ENCODE data around the gene FADS6.
"Not testable (repeated sequence)": the region's sequence is repeated elsewhere in the genome, so short reads cannot be mapped to it uniquely, and the experiment has no call there.

FADS6 gene

DNA sequence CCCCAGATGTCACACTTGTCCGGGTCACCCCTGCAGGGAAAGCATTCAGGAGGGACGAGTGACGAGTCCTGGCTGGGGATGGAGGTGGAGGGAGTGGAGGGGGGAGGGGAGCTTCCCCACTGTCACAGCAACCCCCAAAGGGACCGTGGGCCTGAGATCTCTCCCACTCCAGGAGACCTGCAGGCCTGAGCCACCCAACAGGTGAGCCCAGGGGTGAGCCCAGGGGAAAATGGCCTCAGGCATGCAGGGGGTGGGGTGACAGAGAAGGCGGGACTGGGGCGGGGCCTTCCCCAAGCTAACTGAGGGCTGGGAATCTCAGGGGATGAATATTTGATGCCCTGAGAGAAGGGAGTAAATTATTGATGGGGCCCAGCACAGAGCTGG, 27.2 kb upstream of the FADS6 start:
- DNase-seq (ENCODE audit: low read depth), result no peak

DNA sequence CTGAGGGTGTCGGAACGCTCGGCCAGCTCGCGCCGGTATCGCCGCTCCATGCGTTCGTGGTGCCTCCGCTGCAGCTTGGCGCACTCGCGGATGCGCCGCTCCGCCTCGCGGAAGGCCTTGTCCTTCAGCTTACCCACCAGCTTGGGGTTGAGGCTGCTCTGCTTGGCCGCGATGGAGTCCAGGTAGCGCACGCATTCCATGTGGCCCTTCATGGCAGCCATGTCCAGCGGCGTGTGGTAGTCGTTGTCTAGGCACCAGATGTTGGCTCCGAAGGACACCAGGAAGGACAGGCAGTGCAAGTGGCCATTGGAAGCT, 26.8 kb upstream of the FADS6 start:
- DNase-seq (ENCODE audit: low read depth), result no peak

DNA sequence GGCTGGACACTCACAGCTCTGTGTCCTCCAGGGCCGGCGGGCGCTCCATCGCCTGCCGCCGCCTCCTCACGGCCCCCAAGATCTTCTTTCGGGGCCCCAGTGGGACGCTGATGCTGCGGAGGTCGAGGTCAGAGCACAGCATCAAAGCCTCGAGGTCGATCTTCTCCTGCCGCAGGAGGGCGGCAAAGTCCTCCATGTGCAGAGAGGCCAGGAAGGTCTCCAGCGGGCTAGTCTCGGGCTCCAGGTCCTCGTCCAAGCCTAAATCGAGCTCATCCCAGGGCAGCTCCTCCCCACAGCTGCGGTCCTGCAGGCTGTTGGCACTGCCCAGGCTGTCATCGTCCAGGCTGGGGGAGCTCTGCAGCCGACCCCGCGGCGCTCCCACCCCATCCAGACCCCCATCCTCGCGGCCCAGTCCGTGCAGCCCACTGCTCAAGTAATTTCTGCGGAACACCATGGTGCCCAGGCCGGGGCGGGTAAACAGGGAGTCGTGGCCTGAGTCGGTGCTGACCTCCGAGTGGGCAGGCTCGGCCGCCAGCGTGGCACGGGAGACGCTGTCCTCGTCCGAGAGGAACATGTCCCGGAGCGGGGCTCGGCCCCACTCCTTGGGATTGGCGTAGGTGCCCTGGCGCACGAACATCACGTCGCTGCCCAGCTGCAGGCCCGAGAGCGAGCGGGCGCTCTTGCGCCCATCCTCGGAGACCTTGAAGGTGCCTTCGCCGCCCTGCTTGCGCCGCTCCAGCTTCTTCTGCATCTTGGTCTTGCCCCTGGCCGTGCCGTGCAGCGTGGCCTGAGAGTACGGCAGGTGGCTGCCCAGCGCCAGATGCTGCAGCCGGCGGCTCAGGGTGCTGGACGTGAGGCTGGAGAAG, 26.2 kb upstream of the FADS6 start:
- peak; percentile 44 for DNase-seq (ENCODE audit: low read depth)

GRCh38 chr17:74918906-74919305, 25.5 kb upstream of the FADS6 start:
- DNase-seq (ENCODE audit: low read depth), result no peak

- DNase-seq (ENCODE audit: low read depth), result no peak
These were observed 24.0 kb upstream of the FADS6 start for GRCh38 chr17:74917430-74917829.

DNA sequence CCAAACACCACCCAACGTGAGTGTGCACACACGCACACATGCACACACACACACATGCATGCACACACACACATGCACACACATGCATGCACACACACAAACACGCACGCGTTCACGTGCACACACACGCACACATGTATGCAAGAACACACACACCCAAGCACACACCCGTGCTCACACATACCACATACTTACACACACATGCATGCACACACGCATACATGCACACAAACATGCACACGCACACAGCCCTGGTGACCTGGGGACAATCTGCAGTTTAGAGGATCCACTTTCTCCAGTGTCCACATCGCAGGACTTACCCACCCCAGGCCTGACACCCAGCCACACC, 23.4 kb upstream of the FADS6 start:
- no peak for DNase-seq (ENCODE audit: low read depth)

- no peak for DNase-seq (ENCODE audit: low read depth)
These were observed 22.9 kb upstream of the FADS6 start for GRCh38 chr17:74916136-74916850.

DNA sequence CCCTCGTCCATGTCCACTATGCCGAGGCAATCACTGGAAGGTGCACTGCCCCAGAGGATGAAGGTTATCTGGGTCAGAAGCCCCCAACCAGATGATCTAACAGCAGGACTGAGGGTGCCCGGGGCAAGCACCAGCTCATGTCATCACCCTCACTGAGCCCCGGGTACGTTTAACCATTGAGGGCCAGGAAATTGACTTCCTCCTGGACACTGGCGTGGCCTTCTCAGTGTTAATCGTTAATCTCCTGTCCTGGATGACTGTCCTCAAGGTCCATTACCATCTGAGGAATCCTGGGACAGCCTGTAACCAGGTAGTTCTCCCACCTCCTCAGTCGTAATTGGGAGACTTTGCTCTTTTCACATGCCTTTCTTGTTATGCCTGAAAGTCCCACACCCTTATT, 18.0 kb upstream of the FADS6 start:
- DNase-seq (ENCODE audit: low read depth), result not testable (repeated sequence)

DNA sequence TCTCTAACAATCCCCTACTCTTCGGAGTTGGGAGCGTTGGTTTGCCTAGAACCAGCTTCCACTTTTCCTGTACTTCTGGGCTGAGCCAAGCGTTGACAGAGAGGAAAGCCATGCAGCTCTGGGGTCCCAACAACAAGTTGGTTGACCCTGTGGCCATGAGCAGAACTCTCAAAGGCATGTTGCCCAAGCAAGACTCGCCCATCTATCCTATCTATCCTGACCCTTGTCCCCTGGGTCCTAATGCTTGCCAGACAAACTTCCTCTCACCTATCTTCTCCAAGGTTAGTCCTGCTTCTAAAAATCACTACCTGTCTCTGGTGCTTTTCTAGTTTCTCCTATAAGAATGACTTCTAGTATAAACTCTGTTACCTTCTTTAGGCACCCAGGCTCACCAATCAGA, 15.7 kb upstream of the FADS6 start:
- not testable (repeated sequence) for DNase-seq (ENCODE audit: low read depth)

DNA sequence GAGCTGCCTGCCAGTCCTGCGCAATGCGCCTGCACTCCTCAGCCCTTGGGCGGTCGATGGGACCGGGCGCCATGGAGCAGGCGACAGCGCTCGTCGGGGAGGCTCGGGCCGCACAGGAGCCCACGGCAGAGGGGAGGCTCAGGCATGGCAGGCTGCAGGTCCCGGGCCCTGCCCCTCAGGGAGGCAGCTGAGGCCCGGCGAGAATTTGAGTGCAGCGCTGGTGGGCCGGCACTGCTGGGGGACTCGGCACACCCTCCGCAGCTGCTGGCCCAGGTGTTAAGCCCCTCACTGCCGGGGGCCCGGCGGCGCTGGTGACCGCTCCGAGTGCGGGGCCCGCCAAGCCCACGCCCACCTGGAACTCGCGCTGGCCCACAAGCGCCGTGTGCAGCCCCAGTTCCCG, 13.6 kb upstream of the FADS6 start:
- DNase-seq (ENCODE audit: low read depth), result no peak

GRCh38 chr17:74906214-74906793, 12.9 kb upstream of the FADS6 start:
- not testable (repeated sequence) for DNase-seq (ENCODE audit: low read depth)

- DNase-seq (ENCODE audit: low read depth), result no peak
These were observed 11.4 kb upstream of the FADS6 start for GRCh38 chr17:74904687-74905409.

DNA sequence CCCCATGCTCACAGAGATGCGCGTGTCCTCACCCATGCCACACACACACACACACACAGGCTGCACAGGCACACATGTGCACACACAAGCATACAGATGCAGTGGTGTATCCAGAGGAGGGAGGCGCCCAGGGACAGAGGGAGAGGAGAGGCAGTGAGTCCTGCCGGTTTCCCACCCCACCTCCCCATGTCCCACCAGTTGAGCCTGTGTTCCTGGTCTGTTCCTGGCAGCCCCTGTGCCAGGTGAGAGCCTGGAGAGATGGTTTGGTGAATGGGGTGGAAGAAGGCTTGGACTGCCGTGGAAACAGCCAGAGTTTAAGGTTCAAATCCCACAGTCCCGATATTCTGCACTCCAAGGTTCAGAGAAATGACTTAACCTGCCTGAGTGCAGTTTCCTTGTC, 10.2 kb upstream of the FADS6 start:
- DNase-seq (ENCODE audit: low read depth), result no peak

GRCh38 chr17:74903034-74903433, 9.6 kb upstream of the FADS6 start:
- DNase-seq (ENCODE audit: low read depth), result no peak

DNA sequence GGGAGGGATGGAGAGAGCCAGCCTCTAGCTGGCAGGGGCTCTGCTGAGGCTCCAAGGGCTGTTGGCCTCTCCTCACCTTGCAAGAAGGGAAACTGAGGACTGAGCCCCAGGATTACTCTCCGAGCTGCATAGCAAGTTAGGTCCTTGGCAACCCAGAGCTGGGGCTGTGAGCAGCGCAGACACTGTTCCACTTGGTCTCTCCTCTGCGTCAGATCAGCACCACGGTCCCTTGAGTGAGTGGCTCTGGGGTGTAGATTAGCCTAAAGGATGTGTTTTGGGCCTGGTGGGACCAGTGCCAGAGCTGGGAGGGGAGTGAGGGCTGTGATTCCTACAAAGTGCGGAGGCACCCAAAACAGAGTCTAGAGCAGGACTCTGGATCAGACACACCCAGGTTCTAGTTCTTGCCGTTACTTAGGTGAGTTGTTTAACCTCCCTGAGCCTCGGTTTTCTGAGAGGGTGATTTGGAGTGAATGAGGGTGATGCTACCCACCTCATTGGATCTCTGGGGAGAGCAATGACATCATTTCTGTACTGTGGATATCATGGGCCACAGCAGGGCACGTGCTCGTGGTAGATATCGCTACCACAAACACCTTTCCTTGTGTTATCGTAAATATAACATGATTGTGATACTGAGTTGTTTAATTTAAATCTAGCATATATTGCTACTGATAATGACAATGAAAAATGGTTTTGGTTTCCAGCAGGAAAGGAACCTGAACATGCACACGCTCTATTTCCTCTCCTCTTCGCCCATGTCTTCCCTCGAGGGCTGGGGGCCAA, 8.1 kb upstream of the FADS6 start:
- no peak for DNase-seq (ENCODE audit: low read depth)

DNA sequence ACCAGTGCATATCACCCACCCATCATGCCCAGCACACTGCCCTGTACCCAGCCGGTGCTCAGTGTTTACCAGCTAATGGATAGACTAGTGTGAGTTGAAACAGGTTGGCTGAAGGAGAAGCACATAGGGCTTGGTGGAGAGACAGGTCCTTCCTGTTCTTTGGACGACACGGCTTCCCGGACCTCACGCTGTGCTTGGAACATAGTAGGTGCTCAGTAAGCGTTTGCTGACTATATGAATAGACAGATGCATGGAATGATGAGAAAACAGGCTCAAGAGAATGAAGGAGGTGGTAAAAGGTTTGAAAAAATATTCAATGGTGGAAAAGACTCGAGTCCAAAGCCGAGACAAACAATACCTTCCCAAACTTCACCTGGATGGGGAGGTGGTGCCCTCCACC, 6.8 kb upstream of the FADS6 start:
- no peak for DNase-seq (ENCODE audit: low read depth)

- DNase-seq (ENCODE audit: low read depth), result no peak
These were observed 5.0 kb upstream of the FADS6 start for GRCh38 chr17:74898376-74898946.

DNA sequence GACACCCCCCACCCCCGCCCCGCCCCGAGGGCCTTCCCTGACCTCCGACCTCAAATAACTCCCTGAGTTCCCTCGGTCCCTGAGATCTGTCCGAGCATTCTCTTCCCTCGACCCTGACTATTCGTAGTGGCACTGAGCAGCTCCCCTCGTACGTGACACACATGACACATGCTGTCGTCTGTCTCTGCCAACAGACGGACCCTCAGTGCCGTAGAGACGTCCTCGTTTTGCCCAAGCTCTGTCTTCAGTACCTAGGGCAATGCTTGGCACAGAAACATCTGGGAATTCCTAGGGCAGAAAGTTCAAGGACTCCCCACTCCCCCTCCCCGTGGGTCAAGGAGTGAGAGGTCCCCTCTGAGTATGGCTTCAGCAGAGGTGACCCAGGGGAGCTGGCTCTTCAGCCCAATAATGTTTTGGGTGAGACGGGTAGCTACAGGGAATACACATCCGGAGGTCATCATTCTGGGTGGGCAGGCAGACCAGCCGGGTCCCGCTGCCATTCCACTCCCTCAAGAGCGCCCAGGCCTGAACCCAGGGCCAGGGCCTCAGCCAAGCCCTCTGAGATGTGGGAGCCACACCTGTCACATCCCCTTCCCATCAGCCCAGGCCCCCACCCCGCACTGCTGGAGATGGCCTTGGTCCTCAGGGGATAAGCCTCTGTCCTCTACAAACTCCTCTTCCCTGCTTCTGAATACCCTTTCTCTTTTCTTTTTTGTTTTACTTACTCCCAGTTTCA, 671 bp upstream of the FADS6 start:
- DNase-seq (ENCODE audit: low read depth), result no peak

DNA sequence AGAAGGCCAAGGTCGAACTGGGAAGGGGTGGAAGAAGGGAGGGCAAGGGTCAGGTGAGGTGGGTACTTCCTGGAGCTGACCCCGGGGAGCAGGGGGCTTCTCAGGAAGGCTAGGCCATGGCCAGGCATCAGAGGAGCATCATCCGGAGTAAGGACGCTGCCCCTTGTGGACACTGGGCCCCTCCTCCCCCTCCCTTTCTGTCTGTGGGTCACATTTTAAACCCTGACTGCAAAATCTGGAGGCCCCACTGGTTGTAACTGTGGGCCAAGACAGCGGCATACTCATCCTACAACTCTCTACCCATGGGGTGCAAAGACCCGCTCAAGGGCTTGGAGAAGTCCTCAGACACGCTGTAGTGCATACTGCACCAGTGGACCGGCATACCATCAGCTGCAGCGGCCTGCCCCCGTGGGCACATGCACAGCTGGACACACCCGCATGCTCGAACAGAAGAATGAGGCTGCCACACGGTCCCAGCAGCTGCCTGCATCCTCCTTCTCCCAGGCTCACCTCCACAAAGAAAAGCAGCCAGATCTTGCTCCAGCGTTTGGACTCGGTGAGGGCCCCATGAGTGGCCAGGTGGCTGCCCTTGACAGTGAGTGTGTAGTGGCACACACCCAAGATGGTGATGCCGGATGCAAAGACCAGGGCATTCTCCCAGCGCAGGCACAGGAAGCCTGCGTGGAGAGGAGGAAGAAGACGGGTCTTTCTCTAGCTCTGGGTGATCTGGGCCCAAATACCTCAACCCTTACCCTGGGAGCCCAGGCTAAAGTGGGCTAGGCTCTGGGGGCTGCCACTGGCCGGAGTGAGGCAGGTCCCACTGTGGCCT, 1.2 kb downstream of the FADS6 start:
- DNase-seq (ENCODE audit: low read depth), result no peak

DNA sequence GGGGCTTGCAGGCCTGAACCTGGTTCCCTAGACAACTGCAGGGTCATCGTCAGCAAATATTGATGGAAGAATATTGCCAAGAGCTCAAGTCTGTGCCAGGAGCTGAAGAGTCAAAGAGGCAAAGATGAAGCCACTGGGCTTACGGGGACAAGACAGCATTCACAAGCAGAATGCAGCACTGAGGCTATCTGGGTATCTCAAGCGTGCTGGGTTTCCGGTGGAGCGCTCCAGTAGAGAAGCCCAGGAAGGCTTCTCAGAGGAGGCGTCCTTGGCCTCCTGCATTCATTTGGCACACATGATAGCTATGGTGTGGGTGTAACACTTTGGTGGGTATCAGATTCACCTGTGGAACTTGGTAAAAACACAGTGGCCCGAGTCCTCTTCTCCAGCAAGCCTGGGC, 2.9 kb downstream of the FADS6 start:
- no peak for DNase-seq (ENCODE audit: low read depth)

Measured in ELR (cell line).